Caco-2 (cell line): ENCODE results near the gene TIPRL. TPM values are rescaled to one million over a fixed set of nuclear protein-coding genes. Genes with fewer than 3 reads are reported as not detected.

Experiments
- BruUV-seq: library from RNA; stranded (reverse); fragments of 400-500 nt; replicated peaks from 2 replicates; lab custom pipeline; 2021; lab: Mats Ljungman, UMichigan
- CTCF ChIA-PET: fragments of 300-600 bp; sonication (Branson Sonifier 250); formaldehyde crosslinking; loops from one replicate; lab custom pipeline; 2022; ENCODE audit warnings: antibody characterized with exemption; lab: Charles Lee
- POLR2A ChIA-PET: fragments of 300-600 bp; sonication (Branson Sonifier 250); formaldehyde crosslinking; loops from one replicate; lab custom pipeline; 2022; ENCODE audit warnings: antibody characterized with exemption; lab: Charles Lee
- DNase-seq, 2 experiments: peaks; one replicate each; pipeline versions ENCODE4 v3.0.0 to v3.0.0-alpha.2; 2020 to 2022
- H3K27me3 ChIP-seq: replicated peaks from 2 replicates; pipeline ENCODE4 v1.6.0; 2011; ENCODE audit warnings: low read length; ENCODE audit not compliant: control insufficient read depth, insufficient read depth
- H3K36me3 ChIP-seq: 2 replicates; pipeline ENCODE4 v1.5.1; 2011; ENCODE audit warnings: low read length; ENCODE audit not compliant: control insufficient read depth, insufficient read depth
- H3K4me1 ChIP-seq: fragments of 250-450 bp; sonication (Bioruptor Pico); 2 replicates; pipeline ENCODE4 v1.5.1; 2020; ENCODE audit warnings: mild to moderate bottlenecking
- H3K4me3 ChIP-seq: 2 replicates; pipeline ENCODE4 v1.5.1; 2011; ENCODE audit warnings: low read depth, mild to moderate bottlenecking, control low read depth, low read length
- H3K9me3 ChIP-seq: fragments of 250-450 bp; sonication (Bioruptor Pico); 2 replicates; pipeline ENCODE4 v1.5.1; 2020; ENCODE audit warnings: mild to moderate bottlenecking, moderate library complexity
- H3K27ac Mint-ChIP-seq: one replicate; pipeline ENCODE4 v1.8.0; 2022; ENCODE audit warnings: mixed read lengths; ENCODE audit not compliant: unreplicated experiment
- H3K27me3 Mint-ChIP-seq: one replicate; pipeline ENCODE4 v1.8.0; 2022; ENCODE audit warnings: mixed read lengths; ENCODE audit not compliant: insufficient read depth, unreplicated experiment
- H3K36me3 Mint-ChIP-seq: one replicate; pipeline ENCODE4 v1.8.0; 2022; ENCODE audit warnings: mild to moderate bottlenecking, mixed read lengths; ENCODE audit not compliant: insufficient read depth, unreplicated experiment
- H3K4me1 Mint-ChIP-seq: one replicate; pipeline ENCODE4 v1.8.0; 2022; ENCODE audit warnings: low read depth, mixed read lengths; ENCODE audit not compliant: unreplicated experiment
- H3K4me3 Mint-ChIP-seq: one replicate; pipeline ENCODE4 v1.8.0; 2022; ENCODE audit warnings: mild to moderate bottlenecking, moderate library complexity, mixed read lengths; ENCODE audit not compliant: unreplicated experiment
- H3K9me3 Mint-ChIP-seq: one replicate; pipeline ENCODE4 v1.8.0; 2022; ENCODE audit warnings: mixed read lengths; ENCODE audit not compliant: unreplicated experiment
- intact Hi-C: fragments of 100-400 bp; cut with micrococcal nuclease; formaldehyde crosslinking; loops from one replicate; pipeline ENCODE4 v1.10.0; 2022; ENCODE audit not compliant: unreplicated experiment
- total RNA-seq: library from RNA; stranded (reverse); gene quantifications from 2 replicates; pipeline ENCODE4 v1.2.3, GENCODE V29; 2022
- TF ChIP-seq, protein P1 (sequence below), 2 experiments: fragments of 200-600 bp in 1 of 2; IDR thresholded peaks; 1 replicate in 1 of 2; 2 replicates in 1 of 2; pipeline versions ENCODE4 v1.5.1 to v1.8.0; 2011 to 2022; ENCODE audit warnings: antibody characterized with exemption in 1 of 2, control low read depth in 1 of 2, inconsistent platforms in 1 of 2, low read depth in 1 of 2, low read length in 1 of 2, mild to moderate bottlenecking in 1 of 2, moderate library complexity in 1 of 2; ENCODE audit not compliant: insufficient read depth in 1 of 2, severe bottlenecking in 1 of 2, unreplicated experiment in 1 of 2

Gene TIPRL
- total RNA-seq, 1 experiment from 2014 or later = 38.1 TPM

GRCh38 chr1:168210312-168210711 lies 31.6 kb downstream of the TIPRL start:
- H3K36me3 ChIP-seq = no peaks in the 10 kb centered on the region
- H3K9me3 Mint-ChIP-seq = peaks cover 46% of the 10 kb centered on the region
- no TSS peak for BruUV-seq
- intact Hi-C loops = no loop called here
- H3K4me3 Mint-ChIP-seq = no peak overlapping the region
- no peaks in the 10 kb centered on the region for H3K27me3 ChIP-seq
- peaks cover 11% of the 10 kb centered on the region for H3K4me1 Mint-ChIP-seq
- no peaks in the 10 kb centered on the region for H3K36me3 Mint-ChIP-seq
- peaks cover 20% of the 10 kb centered on the region for H3K4me1 ChIP-seq
- CTCF ChIA-PET = no interaction called here
- TF ChIP-seq, protein P1, sequence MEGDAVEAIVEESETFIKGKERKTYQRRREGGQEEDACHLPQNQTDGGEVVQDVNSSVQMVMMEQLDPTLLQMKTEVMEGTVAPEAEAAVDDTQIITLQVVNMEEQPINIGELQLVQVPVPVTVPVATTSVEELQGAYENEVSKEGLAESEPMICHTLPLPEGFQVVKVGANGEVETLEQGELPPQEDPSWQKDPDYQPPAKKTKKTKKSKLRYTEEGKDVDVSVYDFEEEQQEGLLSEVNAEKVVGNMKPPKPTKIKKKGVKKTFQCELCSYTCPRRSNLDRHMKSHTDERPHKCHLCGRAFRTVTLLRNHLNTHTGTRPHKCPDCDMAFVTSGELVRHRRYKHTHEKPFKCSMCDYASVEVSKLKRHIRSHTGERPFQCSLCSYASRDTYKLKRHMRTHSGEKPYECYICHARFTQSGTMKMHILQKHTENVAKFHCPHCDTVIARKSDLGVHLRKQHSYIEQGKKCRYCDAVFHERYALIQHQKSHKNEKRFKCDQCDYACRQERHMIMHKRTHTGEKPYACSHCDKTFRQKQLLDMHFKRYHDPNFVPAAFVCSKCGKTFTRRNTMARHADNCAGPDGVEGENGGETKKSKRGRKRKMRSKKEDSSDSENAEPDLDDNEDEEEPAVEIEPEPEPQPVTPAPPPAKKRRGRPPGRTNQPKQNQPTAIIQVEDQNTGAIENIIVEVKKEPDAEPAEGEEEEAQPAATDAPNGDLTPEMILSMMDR (IDR thresholded peaks at IDR 0.05; ENCODE audit: insufficient read depth in 1 of 2, low read depth in 1 of 2, low read length in 1 of 2, severe bottlenecking in 1 of 2, unreplicated experiment in 1 of 2) = no peak
- peaks cover 12% of the 10 kb centered on the region; the same call in 1 of the 2 replicates for H3K9me3 ChIP-seq
- H3K4me3 ChIP-seq = no peak overlapping the region
- no peak overlapping the region for H3K27ac Mint-ChIP-seq
- H3K27me3 Mint-ChIP-seq = no peaks in the 10 kb centered on the region
- no peak for DNase-seq
- POLR2A ChIA-PET = no interaction called here

GRCh38 chr1:168213349-168213748 lies 34.6 kb downstream of the TIPRL start:
- CTCF ChIA-PET = no interaction called here
- H3K36me3 Mint-ChIP-seq = no peaks in the 10 kb centered on the region
- Histone ChIP-seq H3K4me1 (peaks cover 20% of the 10 kb centered on the region), H3K36me3 (no peaks in the 10 kb centered on the region), H3K27me3 (no peaks in the 10 kb centered on the region), H3K4me3 (no peak overlapping the region), H3K9me3 (peaks cover 12% of the 10 kb centered on the region; the same call in 1 of the 2 replicates)
- TF ChIP-seq, protein P1 (IDR thresholded peaks at IDR 0.05; ENCODE audit: insufficient read depth in 1 of 2, low read depth in 1 of 2, low read length in 1 of 2, severe bottlenecking in 1 of 2, unreplicated experiment in 1 of 2) = no peak
- intact Hi-C loops = no loop called here
- no peak overlapping the region for H3K4me3 Mint-ChIP-seq
- no TSS peak for BruUV-seq
- POLR2A ChIA-PET = no interaction called here
- H3K9me3 Mint-ChIP-seq = peaks cover 35% of the 10 kb centered on the region
- H3K27ac Mint-ChIP-seq = no peak overlapping the region
- no peak for DNase-seq
- peaks cover 11% of the 10 kb centered on the region for H3K4me1 Mint-ChIP-seq
- H3K27me3 Mint-ChIP-seq = no peaks in the 10 kb centered on the region

GRCh38 chr1:168216171-168216570 lies 37.4 kb downstream of the TIPRL start:
- peaks cover 32% of the 10 kb centered on the region for H3K9me3 Mint-ChIP-seq
- CTCF ChIA-PET = no interaction called here

More at GRCh38 chr1:168216171-168216570, 37.4 kb downstream of the TIPRL start:
- intact Hi-C loops = no loop called here
- Mint-ChIP-seq H3K4me3 (no peak overlapping the region), H3K36me3 (no peaks in the 10 kb centered on the region), H3K4me1 (no peaks in the 10 kb centered on the region), H3K27ac (no peak overlapping the region), H3K27me3 (no peaks in the 10 kb centered on the region)
- H3K4me1 ChIP-seq = no peaks in the 10 kb centered on the region
- no peak for DNase-seq
- TF ChIP-seq, protein P1 (IDR thresholded peaks at IDR 0.05; ENCODE audit: insufficient read depth in 1 of 2, low read depth in 1 of 2, low read length in 1 of 2, severe bottlenecking in 1 of 2, unreplicated experiment in 1 of 2) = no peak
- no TSS peak for BruUV-seq
- no peaks in the 10 kb centered on the region for H3K36me3 ChIP-seq
- peaks cover 7% of the 10 kb centered on the region; the same call in 1 of the 2 replicates for H3K9me3 ChIP-seq
- H3K27me3 ChIP-seq = no peaks in the 10 kb centered on the region
- POLR2A ChIA-PET = no interaction called here
- no peak overlapping the region for H3K4me3 ChIP-seq
